HS-5 (cell line): ENCODE results near the gene SERPIND1.

Experiments
- DNase-seq: peaks from one replicate; pipeline ENCODE4 v3.0.0-alpha.2; 2012; ENCODE audit warnings: low read depth

The SERPIND1 gene

GRCh38 chr22:20792966-20793728 is 19.2 kb downstream of the SERPIND1 start:
- no peak for DNase-seq

GRCh38 chr22:20793748-20794649 is 20.1 kb downstream of the SERPIND1 start:
- no peak for DNase-seq

GRCh38 chr22:20794650-20795413 is 20.9 kb downstream of the SERPIND1 start:
- DNase-seq, result no peak

GRCh38 chr22:20796731-20797130 is 22.8 kb downstream of the SERPIND1 start:
- no peak for DNase-seq

- DNase-seq, result no peak
These were observed 24.3 kb downstream of the SERPIND1 start for GRCh38 chr22:20798218-20798617.

- DNase-seq, result no peak
These were observed 25.1 kb downstream of the SERPIND1 start for GRCh38 chr22:20798974-20799373.

GRCh38 chr22:20799449-20799848 is 25.5 kb downstream of the SERPIND1 start:
- no peak for DNase-seq

- no peak for DNase-seq
These were observed 28.5 kb downstream of the SERPIND1 start for GRCh38 chr22:20802452-20802851.

- DNase-seq, result no peak
These were observed 29.1 kb downstream of the SERPIND1 start for GRCh38 chr22:20802922-20803553.

- no peak for DNase-seq
These were observed 29.9 kb downstream of the SERPIND1 start for GRCh38 chr22:20803696-20804324.

GRCh38 chr22:20804650-20805049 is 30.7 kb downstream of the SERPIND1 start:
- no peak for DNase-seq

GRCh38 chr22:20805972-20806471 is 32.1 kb downstream of the SERPIND1 start:
- DNase-seq, result no peak

GRCh38 chr22:20807315-20807752 is 33.4 kb downstream of the SERPIND1 start:
- peak; percentile 88 for DNase-seq

GRCh38 chr22:20808844-20809243 is 34.9 kb downstream of the SERPIND1 start:
- no peak for DNase-seq

- DNase-seq, result no peak
These were observed 35.7 kb downstream of the SERPIND1 start for GRCh38 chr22:20809538-20810185.

GRCh38 chr22:20810645-20811044 is 36.7 kb downstream of the SERPIND1 start:
- DNase-seq, result no peak

- DNase-seq, result no peak
These were observed 37.3 kb downstream of the SERPIND1 start for GRCh38 chr22:20811171-20811570.

- no peak for DNase-seq
These were observed 38.2 kb downstream of the SERPIND1 start for GRCh38 chr22:20811971-20812660.

GRCh38 chr22:20813056-20813455 is 39.1 kb downstream of the SERPIND1 start:
- DNase-seq, result no peak

- DNase-seq, result no peak
These were observed 40.4 kb downstream of the SERPIND1 start for GRCh38 chr22:20814221-20814808.
